Hair follicle dermal papilla cell (primary cell): ENCODE measurements around the gene SAMD8. TPM values are rescaled to one million over a fixed set of nuclear protein-coding genes. Genes with fewer than 3 reads are reported as not detected.

Source experiments
- total RNA-seq: library from RNA; depleted of rRNA; stranded (reverse); fragments of >200 nt; gene quantifications from 2 replicates; pipeline ENCODE4 v1.2.3, GENCODE V29; 2012

The SAMD8 gene
- 39.3 and 42.8 TPM in 2 replicates for total RNA-seq

GRCh38 chr10:75111365-75111906 is at the start of gene SAMD8:
TSS of gene SAMD8 (plus strand) at chr10:75111656. CDS start at chr10:75150529, 38,873 bp downstream.

GRCh38 chr10:75210282-75211006 is 99.0 kb downstream of the SAMD8 start, which contains the start of gene VDAC2:
TSS of gene VDAC2 (plus strand) at chr10:75210796. CDS start at chr10:75211159, 363 bp downstream.

Other genes with a start within 250 kb of the SAMD8 start
- 92.8 and 121 TPM in 2 replicates for gene VDAC2, start 99.1 kb downstream of the SAMD8 start, total RNA-seq
- 12.8 and 14.6 TPM in 2 replicates for gene COMTD1, start 124.3 kb downstream of the SAMD8 start, total RNA-seq